DOHH2 (cell line): ENCODE measurements around the gene CTSW.

Source experiments
- CTCF ChIP-seq: fragments of 200-600 bp; sonication (generic); IDR thresholded peaks from one replicate; pipeline ENCODE4 v1.5.1; 2014; ENCODE audit warnings: antibody characterized with exemption, mild to moderate bottlenecking, low read depth, low read length; ENCODE audit not compliant: poor library complexity, severe bottlenecking
- EZH2phosphoT487 ChIP-seq: fragments of 200-600 bp; sonication (generic); IDR thresholded peaks from 2 replicates; pipeline ENCODE4 v1.6.1; 2017; ENCODE audit warnings: borderline replicate concordance, mild to moderate bottlenecking, antibody characterized with exemption, low read length, moderate library complexity, mixed read lengths

DNA sequence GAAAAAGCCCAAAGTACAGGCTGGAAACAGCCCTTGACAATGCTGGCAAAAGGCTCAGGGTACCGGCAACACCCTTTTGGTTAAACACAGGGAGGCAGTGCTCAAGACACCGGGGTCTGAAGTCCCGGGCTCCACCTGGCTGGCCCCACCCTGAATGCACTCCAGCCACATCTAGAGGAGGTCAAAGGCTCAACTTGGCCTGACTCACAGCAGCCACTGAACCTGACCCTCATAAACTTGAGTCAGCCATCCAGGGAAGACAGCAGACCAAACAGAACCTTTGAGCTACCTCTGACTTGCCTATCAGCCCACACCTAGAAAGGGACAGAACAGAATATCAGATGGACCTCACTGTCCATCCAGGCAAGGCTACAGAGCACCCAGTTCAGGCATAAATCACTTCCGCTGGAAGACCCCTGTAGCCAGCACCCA lies 25.5 kb upstream of the CTSW start:
- TF ChIP-seq CTCF (no peak), EZH2phosphoT487 (no peak)
